ENCODE data around the gene POLG. TPM values are rescaled to one million over a fixed set of nuclear protein-coding genes. Genes with fewer than 3 reads are reported as not detected.
A peak's percentile ranks its signal among the peaks of the same experiment; 100 is the strongest.

Gene POLG
- total RNA-seq, 1 experiment from 2014 or later, result 60.3 TPM

DNA sequence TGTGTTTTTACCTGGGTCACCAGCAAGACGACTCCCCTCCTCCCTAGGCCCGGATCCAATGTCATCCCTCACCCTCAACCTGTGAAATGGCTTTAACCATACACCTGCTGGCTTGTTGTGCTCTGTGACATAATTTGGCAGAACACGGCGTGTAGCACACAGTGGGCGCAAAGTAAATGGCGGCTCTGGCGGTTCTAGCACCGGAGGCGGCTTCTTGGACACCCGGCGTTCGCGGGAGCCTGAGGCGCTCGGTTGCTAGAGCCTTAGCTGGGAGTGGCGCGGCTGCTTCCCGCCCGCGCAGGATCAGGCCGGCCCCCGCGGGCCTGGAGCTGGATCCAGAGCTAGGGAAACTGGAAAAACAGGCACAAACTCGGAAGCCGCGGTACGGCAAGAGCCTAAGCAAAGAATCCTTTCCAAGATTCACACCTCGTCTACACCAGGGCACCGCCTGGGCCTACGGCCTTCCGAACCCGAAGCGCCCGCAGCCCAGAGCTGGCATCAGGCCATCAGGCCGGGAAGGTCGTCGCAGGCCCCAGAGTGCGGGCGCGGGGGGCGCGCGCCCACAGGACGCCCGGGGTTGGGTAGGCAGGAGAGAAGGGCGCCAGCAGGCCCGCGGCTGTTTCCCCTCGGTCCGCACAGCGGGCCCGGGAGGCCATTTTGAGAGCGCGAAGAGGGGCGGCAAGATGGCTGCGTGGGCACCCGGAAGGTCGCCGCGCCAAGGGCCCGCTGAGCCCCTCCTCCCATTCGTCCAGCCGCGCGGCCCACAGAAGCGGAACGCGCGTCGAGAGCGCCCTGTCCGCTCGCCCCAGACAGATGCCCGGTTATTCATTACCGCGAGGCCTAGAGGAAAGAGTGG lies 43.9 kb upstream of the POLG start:
- no peak overlapping the region for H3K56ac ChIP-seq (ENCODE audit: insufficient read length, low read depth, low read length)
- no peaks in the 10 kb centered on the region for H3K79me1 ChIP-seq (ENCODE audit: insufficient read depth, low read depth, low read length, poor library complexity, severe bottlenecking)
- Mint-ChIP-seq H3K36me3 (ENCODE audit: insufficient read depth in 1 of 3, low read depth in 3 of 3) (no peaks in the 10 kb centered on the region), H3K4me3 (peak overlapping the region; percentile 39 to 73), H3K4me1 (peaks cover 35 to 58% of the 10 kb centered on the region in 2 experiments), H3K9me3 (peaks cover 3% of the 10 kb centered on the region in 2 experiments; a peak in 2 of 5 replicates), H3K27me3 (ENCODE audit: low read depth) (peaks cover 99% of the 10 kb centered on the region), H3K27ac (no peak overlapping the region)
- no peak overlapping the region for H4K91ac ChIP-seq (ENCODE audit: insufficient read length, low read depth, low read length)
- no peak overlapping the region for H3K14ac ChIP-seq (ENCODE audit: insufficient read depth, low read length)
- H3K23me2 ChIP-seq (ENCODE audit: insufficient read length, low read depth, low read length, poor library complexity, severe bottlenecking), result no peaks in the 10 kb centered on the region
- no peaks in the 10 kb centered on the region; the same call in 1 of the 2 replicates for H3K4me1 ChIP-seq (ENCODE audit: insufficient read depth, low read length)
- H3T11ph ChIP-seq (ENCODE audit: low read length), result no peak overlapping the region
- peak; percentile 55 for DNase-seq
- H2AK5ac ChIP-seq (ENCODE audit: insufficient read length, low read length), result no peak overlapping the region
- no peak overlapping the region for H3K9ac ChIP-seq (ENCODE audit: extremely low read depth, insufficient read length, low read length)
- no peak overlapping the region for H3K23ac ChIP-seq (ENCODE audit: insufficient read length, low read depth, low read length)
- H3K79me2 ChIP-seq (ENCODE audit: insufficient read depth, low read length), result no peaks in the 10 kb centered on the region
- H3K4ac ChIP-seq (ENCODE audit: low read depth, low read length), result no peak overlapping the region
- H3K9me3 ChIP-seq (ENCODE audit: control insufficient read depth, low read depth, low read length), result no peaks in the 10 kb centered on the region
- H3K27ac ChIP-seq (ENCODE audit: insufficient read length, low read depth, low read length), result no peak overlapping the region
- no peak overlapping the region for H2AFZ ChIP-seq (ENCODE audit: low read length)
- no peak overlapping the region for H2BK120ac ChIP-seq (ENCODE audit: low read depth, low read length, poor library complexity, severe bottlenecking)
- no peak overlapping the region for H4K8ac ChIP-seq (replicated peaks; ENCODE audit: insufficient read length, low read depth, low read length)
- H2BK15ac ChIP-seq (ENCODE audit: low read depth, low read length), result no peak overlapping the region
- H2BK12ac ChIP-seq (ENCODE audit: insufficient read length, low read depth, low read length), result no peak overlapping the region
- no peak overlapping the region for H2BK5ac ChIP-seq (ENCODE audit: insufficient read length, low read length)
- H4K20me1 ChIP-seq (ENCODE audit: control insufficient read depth, insufficient read depth, insufficient read length), result no peaks in the 10 kb centered on the region
- no peak overlapping the region for H2BK20ac ChIP-seq (ENCODE audit: low read depth, low read length, poor library complexity, severe bottlenecking)
- no peak overlapping the region for H4K5ac ChIP-seq (ENCODE audit: insufficient read length, low read depth, low read length)
- H3K18ac ChIP-seq (ENCODE audit: insufficient read length, low read depth, low read length), result no peak overlapping the region
- no CpG with 5 or more reads among the region's 76 CpGs for WGBS (ENCODE audit: extremely low coverage, insufficient read length, low lambda C conversion rate)
- TF ChIP-seq, protein P1, sequence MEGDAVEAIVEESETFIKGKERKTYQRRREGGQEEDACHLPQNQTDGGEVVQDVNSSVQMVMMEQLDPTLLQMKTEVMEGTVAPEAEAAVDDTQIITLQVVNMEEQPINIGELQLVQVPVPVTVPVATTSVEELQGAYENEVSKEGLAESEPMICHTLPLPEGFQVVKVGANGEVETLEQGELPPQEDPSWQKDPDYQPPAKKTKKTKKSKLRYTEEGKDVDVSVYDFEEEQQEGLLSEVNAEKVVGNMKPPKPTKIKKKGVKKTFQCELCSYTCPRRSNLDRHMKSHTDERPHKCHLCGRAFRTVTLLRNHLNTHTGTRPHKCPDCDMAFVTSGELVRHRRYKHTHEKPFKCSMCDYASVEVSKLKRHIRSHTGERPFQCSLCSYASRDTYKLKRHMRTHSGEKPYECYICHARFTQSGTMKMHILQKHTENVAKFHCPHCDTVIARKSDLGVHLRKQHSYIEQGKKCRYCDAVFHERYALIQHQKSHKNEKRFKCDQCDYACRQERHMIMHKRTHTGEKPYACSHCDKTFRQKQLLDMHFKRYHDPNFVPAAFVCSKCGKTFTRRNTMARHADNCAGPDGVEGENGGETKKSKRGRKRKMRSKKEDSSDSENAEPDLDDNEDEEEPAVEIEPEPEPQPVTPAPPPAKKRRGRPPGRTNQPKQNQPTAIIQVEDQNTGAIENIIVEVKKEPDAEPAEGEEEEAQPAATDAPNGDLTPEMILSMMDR (conservative IDR thresholded peaks at IDR 0.05), result no peak
- peaks cover 92% of the 10 kb centered on the region for H3K27me3 ChIP-seq (ENCODE audit: insufficient read depth, low read length)
- peak overlapping the region; percentile 48 for H3K4me2 ChIP-seq (ENCODE audit: insufficient read depth, insufficient read length, low read length)
